HCT116 (cell line): Measurements from ENCODE around the gene EXOC6B. TPM values are rescaled to one million over a fixed set of nuclear protein-coding genes. Genes with fewer than 3 reads are reported as not detected.

Experiments
- ATAC-seq: fragments of 200-7000 bp; cut with Tn5 transposase; 2 replicates; pipeline ENCODE4 v1.9.1; 2020; ENCODE audit warnings: mild to moderate bottlenecking, moderate library complexity
- BruUV-seq: library from RNA; stranded (reverse); fragments of 400-500 nt; replicated peaks from 2 replicates; lab custom pipeline; 2021; lab: Mats Ljungman, UMichigan
- CTCF ChIA-PET: fragments of 300-600 bp; sonication (Branson Sonifier 250); formaldehyde crosslinking; loops from one replicate; lab custom pipeline; 2021; ENCODE audit warnings: antibody characterized with exemption; lab: Charles Lee
- POLR2A ChIA-PET: fragments of 300-600, 350-600 bp; sonication (Branson Sonifier 250); formaldehyde crosslinking; loops from one replicate; lab custom pipeline; 2021; ENCODE audit warnings: antibody characterized with exemption; lab: Charles Lee
- RAD21 ChIA-PET, 2 experiments: fragments of 300-600 bp; sonication (Branson Sonifier 250); formaldehyde crosslinking; loops; one replicate each; lab custom pipeline; 2023; ENCODE audit warnings: low total read pairs in 2 of 2; ENCODE audit not compliant: uncharacterized antibody in 2 of 2, unreplicated experiment in 2 of 2, low non-redundant PET in 1 of 2; lab: Charles Lee
- DNase-seq: peaks from one replicate; pipeline ENCODE4 v3.0.0-alpha.2; 2010; ENCODE audit warnings: low read depth, low spot score
- H2AFZ ChIP-seq: fragments of 200-600 bp; shearing (Covaris generic), sonication (generic); 2 replicates; pipeline ENCODE4 v1.6.1; 2017; ENCODE audit warnings: low read depth, mixed run types, mixed read lengths, antibody characterized with exemption, low read length; ENCODE audit not compliant: poor library complexity, severe bottlenecking
- H3K27ac ChIP-seq: 2 replicates; pipeline ENCODE4 v1.5.1; 2012; ENCODE audit warnings: low read depth, low read length
- H3K27me3 ChIP-seq: fragments of 200-600 bp; sonication (generic); 2 replicates; pipeline ENCODE4 v1.6.1; 2016; ENCODE audit warnings: mixed run types, low read length, mixed read lengths; ENCODE audit not compliant: insufficient read depth
- H3K36me3 ChIP-seq, 2 experiments: fragments of 200-500 bp in 1 of 2; fragments of 200-600 bp in 1 of 2; sonication (Bioruptor generic) in 1 of 2; sonication (generic) in 1 of 2; 2 replicates each; pipeline versions ENCODE4 v1.5.1 to v1.6.1; 2014 to 2016; ENCODE audit warnings: low read length in 2 of 2, inconsistent platforms in 1 of 2, mixed read lengths in 1 of 2, mixed run types in 1 of 2; ENCODE audit not compliant: insufficient read depth in 2 of 2, control insufficient read depth in 1 of 2
- H3K4me1 ChIP-seq, 2 experiments: fragments of 200-600 bp in 1 of 2; sonication (generic) in 1 of 2; 2 replicates each; pipeline versions ENCODE4 v1.5.1 to v1.6.1; 2012 to 2017; ENCODE audit warnings: low read length in 2 of 2, inconsistent platforms in 1 of 2, mild to moderate bottlenecking in 1 of 2, mixed read lengths in 1 of 2, mixed run types in 1 of 2, moderate library complexity in 1 of 2; ENCODE audit not compliant: insufficient read depth in 2 of 2, control insufficient read depth in 1 of 2
- H3K4me2 ChIP-seq: fragments of 200-600 bp; sonication (generic); 2 replicates; pipeline ENCODE4 v1.6.1; 2017; ENCODE audit warnings: mixed run types, low read length, mixed read lengths
- H3K4me3 ChIP-seq, 2 experiments: fragments of 200-600 bp in 1 of 2; sonication (generic) in 1 of 2; replicated peaks in 1 of 2; 2 replicates each; pipeline ENCODE4 v1.5.1; 2011 to 2016; ENCODE audit warnings: low read length in 2 of 2, control low read depth in 1 of 2, low read depth in 1 of 2, mild to moderate bottlenecking in 1 of 2, mixed read lengths in 1 of 2, mixed run types in 1 of 2
- H3K79me2 ChIP-seq: fragments of 200-600 bp; sonication (generic); 2 replicates; pipeline ENCODE4 v1.6.1; 2017; ENCODE audit warnings: mild to moderate bottlenecking, mixed run types, low read length, moderate library complexity, mixed read lengths; ENCODE audit not compliant: insufficient read depth
- H3K9ac ChIP-seq: fragments of 200-600 bp; sonication (generic); 2 replicates; pipeline ENCODE4 v1.6.1; 2016; ENCODE audit warnings: low read length, mixed read lengths
- H3K9me2 ChIP-seq: fragments of 200-600 bp; sonication (generic), shearing (Covaris generic); 2 replicates; pipeline ENCODE4 v1.6.1; 2017; ENCODE audit warnings: mixed run types, mild to moderate bottlenecking, moderate library complexity; ENCODE audit not compliant: insufficient read depth
- H3K9me3 ChIP-seq, 2 experiments: fragments of 200-500 bp in 1 of 2; fragments of 200-600 bp in 1 of 2; sonication (Bioruptor generic) in 1 of 2; sonication (generic) in 1 of 2; 2 replicates each; pipeline ENCODE4 v1.6.1; 2014 to 2017; ENCODE audit warnings: low read length in 2 of 2, mixed read lengths in 2 of 2, inconsistent platforms in 1 of 2, low read depth in 1 of 2, mild to moderate bottlenecking in 1 of 2, mixed run types in 1 of 2, moderate library complexity in 1 of 2; ENCODE audit not compliant: control insufficient read depth in 1 of 2, insufficient read depth in 1 of 2
- H4K20me1 ChIP-seq: fragments of 200-600 bp; sonication (generic), shearing (Covaris generic); 2 replicates; pipeline ENCODE4 v1.6.1; 2017; ENCODE audit warnings: mixed run types, mild to moderate bottlenecking, moderate library complexity; ENCODE audit not compliant: insufficient read depth
- CEBPB ChIP-seq: IDR thresholded peaks from 2 replicates; pipeline ENCODE4 v1.6.1; 2012; ENCODE audit warnings: low read depth
- ELF1 ChIP-seq: IDR thresholded peaks from 2 replicates; pipeline ENCODE4 v1.6.1; 2012; ENCODE audit warnings: low read depth, borderline replicate concordance
- EZH2 ChIP-seq: fragments of 200-600 bp; sonication (generic); IDR thresholded peaks from 2 replicates; pipeline ENCODE4 v1.6.1; 2017; ENCODE audit warnings: antibody characterized with exemption, mixed run types
- EZH2phosphoT487 ChIP-seq: fragments of 200-600 bp; IDR thresholded peaks from 2 replicates; pipeline ENCODE4 v1.6.1; 2018; ENCODE audit warnings: antibody characterized with exemption, borderline replicate concordance
- FOSL1 ChIP-seq: IDR thresholded peaks from 2 replicates; pipeline ENCODE4 v1.6.1; 2012; ENCODE audit warnings: low read depth
- JUND ChIP-seq: IDR thresholded peaks from 2 replicates; pipeline ENCODE4 v1.6.1; 2012
- POLR2A ChIP-seq: IDR thresholded peaks from 2 replicates; pipeline ENCODE4 v1.7.0; 2011; ENCODE audit warnings: borderline replicate concordance; ENCODE audit not compliant: insufficient read depth, insufficient read length; ENCODE audit errors: extremely low read depth
- POLR2AphosphoS5 ChIP-seq: IDR thresholded peaks from 2 replicates; pipeline ENCODE4 v1.6.1; 2011; ENCODE audit warnings: mild to moderate bottlenecking, low read depth, low read length, moderate library complexity
- RAD21 ChIP-seq: IDR thresholded peaks from 2 replicates; pipeline ENCODE4 v1.6.1; 2012; ENCODE audit warnings: low read depth, mild to moderate bottlenecking
- SIN3A ChIP-seq: IDR thresholded peaks from 2 replicates; pipeline ENCODE4 v1.6.1; 2012; ENCODE audit warnings: low read depth
- SP1 ChIP-seq: IDR thresholded peaks from 2 replicates; pipeline ENCODE4 v1.6.1; 2012; ENCODE audit warnings: low read depth
- SRF ChIP-seq: IDR thresholded peaks from 2 replicates; pipeline ENCODE4 v1.6.1; 2012; ENCODE audit warnings: low read depth
- YY1 ChIP-seq: IDR thresholded peaks from 2 replicates; pipeline ENCODE4 v1.6.1; 2011; ENCODE audit warnings: low read length, low read depth, moderate library complexity, mild to moderate bottlenecking; ENCODE audit not compliant: insufficient replicate concordance; ENCODE audit errors: extremely low read depth
- intact Hi-C: fragments of 100-400 bp; cut with micrococcal nuclease; formaldehyde crosslinking; loops from 2 replicates; pipeline ENCODE4 v1.10.0; 2022
- total RNA-seq: library from RNA; stranded (reverse); gene quantifications from one replicate; pipeline ENCODE4 v1.2.1, GENCODE V29; 2021; ENCODE audit not compliant: unreplicated experiment
- TF ChIP-seq, protein P1 (sequence below): IDR thresholded peaks from 2 replicates; pipeline ENCODE4 v1.6.1; 2012
- TF ChIP-seq, protein P2 (sequence below): IDR thresholded peaks from 2 replicates; pipeline ENCODE4 v1.6.1; 2012
- TF ChIP-seq, protein P3 (sequence below): IDR thresholded peaks from 2 replicates; pipeline ENCODE4 v1.6.1; 2011; ENCODE audit warnings: mild to moderate bottlenecking, low read length, moderate library complexity; ENCODE audit not compliant: insufficient replicate concordance; ENCODE audit errors: extremely low read depth
- TF ChIP-seq, protein P4 (sequence below), 3 experiments: fragments of 200-600 bp in 1 of 3; sonication (generic) in 1 of 3; IDR thresholded peaks in 2 of 3; conservative IDR thresholded peaks in 1 of 3; 2 replicates each; pipeline ENCODE4 v1.5.1; 2012 to 2017; ENCODE audit warnings: low read depth in 2 of 3, low read length in 2 of 3, antibody characterized with exemption in 1 of 3, borderline replicate concordance in 1 of 3, control low read depth in 1 of 3, mild to moderate bottlenecking in 1 of 3, mixed read lengths in 1 of 3, mixed run types in 1 of 3, moderate library complexity in 1 of 3; ENCODE audit not compliant: insufficient read depth in 1 of 3
- TF ChIP-seq, protein P5 (sequence below): IDR thresholded peaks from 2 replicates; pipeline ENCODE4 v1.6.1; 2012; ENCODE audit warnings: low read depth

EXOC6B gene
- total RNA-seq, 1 experiment from 2014 or later = 25.4 TPM

DNA sequence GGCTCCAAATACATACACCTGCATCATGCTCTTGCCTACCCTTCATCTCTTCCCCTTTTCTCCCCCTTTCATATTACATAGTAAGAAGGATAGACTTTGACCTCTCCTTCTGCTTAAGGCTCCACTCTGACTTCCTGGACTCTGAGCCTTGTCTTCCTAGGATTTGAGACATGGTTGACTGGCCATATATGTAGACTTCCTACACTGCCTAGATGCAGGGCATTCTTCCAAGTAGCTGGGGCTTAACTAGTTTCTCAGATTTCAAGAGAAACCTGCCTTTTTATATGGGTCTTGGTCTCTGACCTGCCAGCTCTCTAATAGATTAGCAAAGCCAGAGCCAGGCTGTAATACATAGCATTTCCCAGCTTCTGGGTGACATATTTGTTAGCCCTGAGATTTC is 642.8 kb downstream of the EXOC6B start:
- ChIA-PET RAD21 (no interaction called here), CTCF (no interaction called here), POLR2A (no interaction called here)
- Histone ChIP-seq H3K9me2 (no peaks in the 10 kb centered on the region), H2AFZ (no peak overlapping the region), H3K9ac (no peak overlapping the region), H3K9me3 (no peaks in the 10 kb centered on the region), H3K36me3 (no peaks in the 10 kb centered on the region), H3K27ac (no peak overlapping the region), H3K4me1 (peaks cover 2 to 13% of the 10 kb centered on the region in 2 experiments; a peak in 2 of 4 replicates), H3K79me2 (no peaks in the 10 kb centered on the region), H3K27me3 (no peaks in the 10 kb centered on the region), H4K20me1 (no peaks in the 10 kb centered on the region), H3K4me2 (no peak overlapping the region), H3K4me3 (no peak overlapping the region)
- DNase-seq (no peak), ATAC-seq (no peak)
- TF ChIP-seq, protein P1, sequence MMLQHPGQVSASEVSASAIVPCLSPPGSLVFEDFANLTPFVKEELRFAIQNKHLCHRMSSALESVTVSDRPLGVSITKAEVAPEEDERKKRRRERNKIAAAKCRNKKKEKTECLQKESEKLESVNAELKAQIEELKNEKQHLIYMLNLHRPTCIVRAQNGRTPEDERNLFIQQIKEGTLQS = no peak
- TF ChIP-seq, protein P2, sequence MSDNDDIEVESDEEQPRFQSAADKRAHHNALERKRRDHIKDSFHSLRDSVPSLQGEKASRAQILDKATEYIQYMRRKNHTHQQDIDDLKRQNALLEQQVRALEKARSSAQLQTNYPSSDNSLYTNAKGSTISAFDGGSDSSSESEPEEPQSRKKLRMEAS = no peak
- TF ChIP-seq YY1 (no peak), SIN3A (no peak), CEBPB (no peak), EZH2phosphoT487 (no peak), SRF (no peak), POLR2AphosphoS5 (no peak), SP1 (no peak), EZH2 (no peak), FOSL1 (no peak), ELF1 (no peak), RAD21 (no peak), POLR2A (no peak), JUND (no peak)
- TF ChIP-seq, protein P3, sequence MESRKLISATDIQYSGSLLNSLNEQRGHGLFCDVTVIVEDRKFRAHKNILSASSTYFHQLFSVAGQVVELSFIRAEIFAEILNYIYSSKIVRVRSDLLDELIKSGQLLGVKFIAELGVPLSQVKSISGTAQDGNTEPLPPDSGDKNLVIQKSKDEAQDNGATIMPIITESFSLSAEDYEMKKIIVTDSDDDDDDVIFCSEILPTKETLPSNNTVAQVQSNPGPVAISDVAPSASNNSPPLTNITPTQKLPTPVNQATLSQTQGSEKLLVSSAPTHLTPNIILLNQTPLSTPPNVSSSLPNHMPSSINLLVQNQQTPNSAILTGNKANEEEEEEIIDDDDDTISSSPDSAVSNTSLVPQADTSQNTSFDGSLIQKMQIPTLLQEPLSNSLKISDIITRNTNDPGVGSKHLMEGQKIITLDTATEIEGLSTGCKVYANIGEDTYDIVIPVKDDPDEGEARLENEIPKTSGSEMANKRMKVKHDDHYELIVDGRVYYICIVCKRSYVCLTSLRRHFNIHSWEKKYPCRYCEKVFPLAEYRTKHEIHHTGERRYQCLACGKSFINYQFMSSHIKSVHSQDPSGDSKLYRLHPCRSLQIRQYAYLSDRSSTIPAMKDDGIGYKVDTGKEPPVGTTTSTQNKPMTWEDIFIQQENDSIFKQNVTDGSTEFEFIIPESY = no peak
- TF ChIP-seq, protein P4, sequence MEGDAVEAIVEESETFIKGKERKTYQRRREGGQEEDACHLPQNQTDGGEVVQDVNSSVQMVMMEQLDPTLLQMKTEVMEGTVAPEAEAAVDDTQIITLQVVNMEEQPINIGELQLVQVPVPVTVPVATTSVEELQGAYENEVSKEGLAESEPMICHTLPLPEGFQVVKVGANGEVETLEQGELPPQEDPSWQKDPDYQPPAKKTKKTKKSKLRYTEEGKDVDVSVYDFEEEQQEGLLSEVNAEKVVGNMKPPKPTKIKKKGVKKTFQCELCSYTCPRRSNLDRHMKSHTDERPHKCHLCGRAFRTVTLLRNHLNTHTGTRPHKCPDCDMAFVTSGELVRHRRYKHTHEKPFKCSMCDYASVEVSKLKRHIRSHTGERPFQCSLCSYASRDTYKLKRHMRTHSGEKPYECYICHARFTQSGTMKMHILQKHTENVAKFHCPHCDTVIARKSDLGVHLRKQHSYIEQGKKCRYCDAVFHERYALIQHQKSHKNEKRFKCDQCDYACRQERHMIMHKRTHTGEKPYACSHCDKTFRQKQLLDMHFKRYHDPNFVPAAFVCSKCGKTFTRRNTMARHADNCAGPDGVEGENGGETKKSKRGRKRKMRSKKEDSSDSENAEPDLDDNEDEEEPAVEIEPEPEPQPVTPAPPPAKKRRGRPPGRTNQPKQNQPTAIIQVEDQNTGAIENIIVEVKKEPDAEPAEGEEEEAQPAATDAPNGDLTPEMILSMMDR (IDR thresholded peaks at IDR 0.05 in 2 of 3, conservative IDR thresholded peaks at IDR 0.05 in 1 of 3; ENCODE audit: borderline replicate concordance in 1 of 3, insufficient read depth in 1 of 3, low read depth in 2 of 3, low read length in 2 of 3) = no peak
- TF ChIP-seq, protein P5, sequence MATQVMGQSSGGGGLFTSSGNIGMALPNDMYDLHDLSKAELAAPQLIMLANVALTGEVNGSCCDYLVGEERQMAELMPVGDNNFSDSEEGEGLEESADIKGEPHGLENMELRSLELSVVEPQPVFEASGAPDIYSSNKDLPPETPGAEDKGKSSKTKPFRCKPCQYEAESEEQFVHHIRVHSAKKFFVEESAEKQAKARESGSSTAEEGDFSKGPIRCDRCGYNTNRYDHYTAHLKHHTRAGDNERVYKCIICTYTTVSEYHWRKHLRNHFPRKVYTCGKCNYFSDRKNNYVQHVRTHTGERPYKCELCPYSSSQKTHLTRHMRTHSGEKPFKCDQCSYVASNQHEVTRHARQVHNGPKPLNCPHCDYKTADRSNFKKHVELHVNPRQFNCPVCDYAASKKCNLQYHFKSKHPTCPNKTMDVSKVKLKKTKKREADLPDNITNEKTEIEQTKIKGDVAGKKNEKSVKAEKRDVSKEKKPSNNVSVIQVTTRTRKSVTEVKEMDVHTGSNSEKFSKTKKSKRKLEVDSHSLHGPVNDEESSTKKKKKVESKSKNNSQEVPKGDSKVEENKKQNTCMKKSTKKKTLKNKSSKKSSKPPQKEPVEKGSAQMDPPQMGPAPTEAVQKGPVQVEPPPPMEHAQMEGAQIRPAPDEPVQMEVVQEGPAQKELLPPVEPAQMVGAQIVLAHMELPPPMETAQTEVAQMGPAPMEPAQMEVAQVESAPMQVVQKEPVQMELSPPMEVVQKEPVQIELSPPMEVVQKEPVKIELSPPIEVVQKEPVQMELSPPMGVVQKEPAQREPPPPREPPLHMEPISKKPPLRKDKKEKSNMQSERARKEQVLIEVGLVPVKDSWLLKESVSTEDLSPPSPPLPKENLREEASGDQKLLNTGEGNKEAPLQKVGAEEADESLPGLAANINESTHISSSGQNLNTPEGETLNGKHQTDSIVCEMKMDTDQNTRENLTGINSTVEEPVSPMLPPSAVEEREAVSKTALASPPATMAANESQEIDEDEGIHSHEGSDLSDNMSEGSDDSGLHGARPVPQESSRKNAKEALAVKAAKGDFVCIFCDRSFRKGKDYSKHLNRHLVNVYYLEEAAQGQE = no peak
- intact Hi-C loops = no loop called here
- no TSS peak for BruUV-seq
